ENCODE results near the gene SLC47A2.

Gene SLC47A2

DNA sequence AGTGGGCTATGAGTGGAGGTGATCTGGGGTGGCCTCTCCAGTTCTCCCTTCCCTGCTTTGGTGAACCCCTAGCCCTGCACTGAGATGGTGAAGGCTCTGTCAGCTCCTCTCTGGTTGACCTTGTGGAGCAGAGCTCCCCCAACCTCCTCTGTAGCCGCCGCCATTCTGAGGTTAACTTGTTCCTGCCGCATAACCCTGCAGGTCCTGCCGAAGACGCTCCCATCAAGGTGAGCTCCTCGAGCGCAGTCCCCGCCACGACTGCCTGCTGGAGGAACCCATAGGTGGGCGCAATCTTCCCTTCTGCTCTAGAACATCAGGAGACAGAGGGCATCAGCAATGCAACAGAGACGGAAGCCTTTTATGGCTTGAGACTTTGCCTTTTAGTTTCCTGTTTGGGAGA, 15.2 kb upstream of the SLC47A2 start:
- TF ChIP-seq EZH2 (IDR thresholded peaks at IDR 0.05; ENCODE audit: borderline replicate concordance, low read depth, low read length, severe bottlenecking): no peak
- TF ChIP-seq, protein P1, sequence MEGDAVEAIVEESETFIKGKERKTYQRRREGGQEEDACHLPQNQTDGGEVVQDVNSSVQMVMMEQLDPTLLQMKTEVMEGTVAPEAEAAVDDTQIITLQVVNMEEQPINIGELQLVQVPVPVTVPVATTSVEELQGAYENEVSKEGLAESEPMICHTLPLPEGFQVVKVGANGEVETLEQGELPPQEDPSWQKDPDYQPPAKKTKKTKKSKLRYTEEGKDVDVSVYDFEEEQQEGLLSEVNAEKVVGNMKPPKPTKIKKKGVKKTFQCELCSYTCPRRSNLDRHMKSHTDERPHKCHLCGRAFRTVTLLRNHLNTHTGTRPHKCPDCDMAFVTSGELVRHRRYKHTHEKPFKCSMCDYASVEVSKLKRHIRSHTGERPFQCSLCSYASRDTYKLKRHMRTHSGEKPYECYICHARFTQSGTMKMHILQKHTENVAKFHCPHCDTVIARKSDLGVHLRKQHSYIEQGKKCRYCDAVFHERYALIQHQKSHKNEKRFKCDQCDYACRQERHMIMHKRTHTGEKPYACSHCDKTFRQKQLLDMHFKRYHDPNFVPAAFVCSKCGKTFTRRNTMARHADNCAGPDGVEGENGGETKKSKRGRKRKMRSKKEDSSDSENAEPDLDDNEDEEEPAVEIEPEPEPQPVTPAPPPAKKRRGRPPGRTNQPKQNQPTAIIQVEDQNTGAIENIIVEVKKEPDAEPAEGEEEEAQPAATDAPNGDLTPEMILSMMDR (IDR thresholded peaks at IDR 0.05; ENCODE audit: borderline replicate concordance, extremely low read depth, low read length, poor library complexity, severe bottlenecking): no peak
- ATAC-seq (ENCODE audit: insufficient read depth, low read depth): no peak
- no peaks in the 10 kb centered on the region for H3K79me2 ChIP-seq (ENCODE audit: insufficient read depth, low read length)
- H4K20me1 ChIP-seq (ENCODE audit: insufficient read depth, low read length): no peaks in the 10 kb centered on the region
- H3K27me3 ChIP-seq (ENCODE audit: insufficient read depth, low read length, poor library complexity): peaks cover 6% of the 10 kb centered on the region
- no peaks in the 10 kb centered on the region for H3K4me1 ChIP-seq (ENCODE audit: insufficient read depth, low read length)
- H2AFZ ChIP-seq (ENCODE audit: low read depth, low read length): no peak overlapping the region
- H3K4me3 ChIP-seq (ENCODE audit: low read depth in 1 of 2, low read length in 2 of 2): no peak overlapping the region
- no peak for DNase-seq
- H3K27ac ChIP-seq (ENCODE audit: low read length): no peak overlapping the region
- H3K9me3 ChIP-seq (ENCODE audit: insufficient read depth, low read length, severe bottlenecking): no peaks in the 10 kb centered on the region
- no peaks in the 10 kb centered on the region for H3K36me3 ChIP-seq (ENCODE audit: insufficient read depth, low read length)
- H3K9ac ChIP-seq (ENCODE audit: low read depth, low read length): no peak overlapping the region
- no peak overlapping the region for H3K4me2 ChIP-seq (ENCODE audit: insufficient read depth, low read length)

DNA sequence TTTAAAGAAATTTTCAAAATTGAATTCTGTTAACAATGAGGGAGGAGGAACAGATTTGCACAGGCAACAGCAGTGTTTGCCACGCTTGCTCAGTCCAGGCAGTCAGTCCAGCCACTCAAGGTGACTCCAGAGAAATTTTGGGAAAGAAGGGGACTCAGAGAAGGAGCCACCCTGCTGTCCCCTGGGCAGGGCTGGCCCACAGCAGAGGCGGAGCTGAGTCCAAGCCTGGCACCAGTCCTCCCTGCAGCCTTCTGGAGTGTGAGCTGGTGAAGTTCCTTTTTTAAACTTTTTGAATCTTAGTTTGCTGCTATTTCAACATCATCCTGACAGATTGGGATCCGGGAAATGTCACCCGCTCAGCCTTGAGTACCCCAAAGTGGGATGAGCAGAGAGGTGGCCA, 14.5 kb upstream of the SLC47A2 start:
- Histone ChIP-seq H3K36me3 (ENCODE audit: insufficient read depth, low read length) (no peaks in the 10 kb centered on the region), H3K4me2 (ENCODE audit: insufficient read depth, low read length) (no peak overlapping the region), H3K27me3 (ENCODE audit: insufficient read depth, low read length, poor library complexity) (peaks cover 6% of the 10 kb centered on the region), H3K4me1 (ENCODE audit: insufficient read depth, low read length) (no peaks in the 10 kb centered on the region), H3K27ac (ENCODE audit: low read length) (no peak overlapping the region), H3K9ac (ENCODE audit: low read depth, low read length) (no peak overlapping the region), H2AFZ (ENCODE audit: low read depth, low read length) (no peak overlapping the region), H3K4me3 (ENCODE audit: low read depth in 1 of 2, low read length in 2 of 2) (no peak overlapping the region), H4K20me1 (ENCODE audit: insufficient read depth, low read length) (no peaks in the 10 kb centered on the region), H3K9me3 (ENCODE audit: insufficient read depth, low read length, severe bottlenecking) (no peaks in the 10 kb centered on the region), H3K79me2 (ENCODE audit: insufficient read depth, low read length) (no peaks in the 10 kb centered on the region)
- no peak for TF ChIP-seq EZH2 (IDR thresholded peaks at IDR 0.05; ENCODE audit: borderline replicate concordance, low read depth, low read length, severe bottlenecking)
- TF ChIP-seq, protein P1 (IDR thresholded peaks at IDR 0.05; ENCODE audit: borderline replicate concordance, extremely low read depth, low read length, poor library complexity, severe bottlenecking): no peak
- DNase-seq: no peak
- no peak for ATAC-seq (ENCODE audit: insufficient read depth, low read depth)

DNA sequence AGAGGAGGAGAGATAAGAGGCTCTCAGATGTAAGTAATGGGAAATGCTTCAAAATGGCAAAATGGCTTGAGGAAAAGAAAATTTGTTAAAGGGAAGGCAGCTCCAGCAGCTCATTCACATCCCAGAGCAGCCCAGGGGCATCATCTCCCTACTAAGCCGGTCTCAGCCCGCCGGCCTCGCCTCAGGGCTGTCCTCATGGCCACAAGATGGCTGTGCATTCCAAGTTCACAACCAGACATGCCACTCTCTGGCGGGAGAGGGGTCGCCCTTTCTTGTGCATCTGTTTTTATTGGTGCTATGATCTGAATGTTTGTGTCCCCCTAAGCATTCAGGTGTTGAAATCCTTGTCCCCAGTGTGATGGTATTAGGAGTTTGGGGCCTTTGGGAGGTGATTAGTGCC, 13.5 kb upstream of the SLC47A2 start:
- Histone ChIP-seq H3K79me2 (ENCODE audit: insufficient read depth, low read length) (no peaks in the 10 kb centered on the region), H3K36me3 (ENCODE audit: insufficient read depth, low read length) (no peaks in the 10 kb centered on the region), H3K4me3 (ENCODE audit: low read depth in 1 of 2, low read length in 2 of 2) (no peak overlapping the region), H3K4me2 (ENCODE audit: insufficient read depth, low read length) (no peak overlapping the region), H3K9ac (ENCODE audit: low read depth, low read length) (no peak overlapping the region), H3K9me3 (ENCODE audit: insufficient read depth, low read length, severe bottlenecking) (no peaks in the 10 kb centered on the region), H4K20me1 (ENCODE audit: insufficient read depth, low read length) (no peaks in the 10 kb centered on the region), H2AFZ (ENCODE audit: low read depth, low read length) (no peak overlapping the region), H3K27me3 (ENCODE audit: insufficient read depth, low read length, poor library complexity) (peaks cover 6% of the 10 kb centered on the region), H3K4me1 (ENCODE audit: insufficient read depth, low read length) (no peaks in the 10 kb centered on the region), H3K27ac (ENCODE audit: low read length) (no peak overlapping the region)
- DNase-seq: no peak
- no peak for TF ChIP-seq EZH2 (IDR thresholded peaks at IDR 0.05; ENCODE audit: borderline replicate concordance, low read depth, low read length, severe bottlenecking)
- no peak for ATAC-seq (ENCODE audit: insufficient read depth, low read depth)

DNA sequence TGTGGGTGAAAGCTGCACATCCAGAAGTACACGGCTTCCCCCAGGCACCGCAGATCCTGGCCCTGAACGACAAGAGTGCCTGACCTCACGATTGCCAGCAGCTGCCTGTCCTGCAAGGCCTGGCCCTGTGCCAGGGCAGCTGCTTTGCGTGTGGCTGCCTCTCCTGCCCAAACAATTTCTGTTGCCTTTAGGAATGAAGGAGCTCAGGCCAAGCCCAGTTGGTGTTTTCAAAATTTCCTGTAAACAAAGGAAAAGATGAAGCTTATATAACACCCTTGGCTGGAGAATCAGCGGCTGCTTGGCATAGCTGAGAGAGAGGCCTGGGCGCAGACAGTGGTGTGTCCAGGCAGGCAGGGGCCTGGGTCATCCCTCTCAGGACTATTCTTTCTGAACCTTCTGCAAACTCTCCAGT, 11.7 kb upstream of the SLC47A2 start:
- no peaks in the 10 kb centered on the region for H4K20me1 ChIP-seq (ENCODE audit: insufficient read depth, low read length)
- no peak overlapping the region for H2AFZ ChIP-seq (ENCODE audit: low read depth, low read length)
- H3K79me2 ChIP-seq (ENCODE audit: insufficient read depth, low read length): no peaks in the 10 kb centered on the region
- no peak overlapping the region for H3K27ac ChIP-seq (ENCODE audit: low read length)
- H3K9me3 ChIP-seq (ENCODE audit: insufficient read depth, low read length, severe bottlenecking): no peaks in the 10 kb centered on the region
- DNase-seq (no peak), ATAC-seq (ENCODE audit: insufficient read depth, low read depth) (no peak)
- H3K36me3 ChIP-seq (ENCODE audit: insufficient read depth, low read length): no peaks in the 10 kb centered on the region
- peaks cover 6% of the 10 kb centered on the region for H3K27me3 ChIP-seq (ENCODE audit: insufficient read depth, low read length, poor library complexity)
- H3K4me3 ChIP-seq (ENCODE audit: low read depth in 1 of 2, low read length in 2 of 2): no peak overlapping the region
- no peaks in the 10 kb centered on the region for H3K4me1 ChIP-seq (ENCODE audit: insufficient read depth, low read length)
- H3K9ac ChIP-seq (ENCODE audit: low read depth, low read length): no peak overlapping the region
- H3K4me2 ChIP-seq (ENCODE audit: insufficient read depth, low read length): no peak overlapping the region
- TF ChIP-seq, protein P1 (IDR thresholded peaks at IDR 0.05; ENCODE audit: borderline replicate concordance, extremely low read depth, low read length, poor library complexity, severe bottlenecking): no peak
- no peak for TF ChIP-seq EZH2 (IDR thresholded peaks at IDR 0.05; ENCODE audit: borderline replicate concordance, low read depth, low read length, severe bottlenecking)

All from DND-41 (cell line).